ENCODE results near the gene SETD5. TPM values are rescaled to one million over a fixed set of nuclear protein-coding genes. Genes with fewer than 3 reads are reported as not detected.
"Not testable (repeated sequence)": the region's sequence is repeated elsewhere in the genome, so short reads cannot be mapped to it uniquely, and the experiment has no call there.

Gene SETD5
- total and polyA plus RNA-seq, 2 experiments from 2014 or later: 143 to 172 TPM

DNA sequence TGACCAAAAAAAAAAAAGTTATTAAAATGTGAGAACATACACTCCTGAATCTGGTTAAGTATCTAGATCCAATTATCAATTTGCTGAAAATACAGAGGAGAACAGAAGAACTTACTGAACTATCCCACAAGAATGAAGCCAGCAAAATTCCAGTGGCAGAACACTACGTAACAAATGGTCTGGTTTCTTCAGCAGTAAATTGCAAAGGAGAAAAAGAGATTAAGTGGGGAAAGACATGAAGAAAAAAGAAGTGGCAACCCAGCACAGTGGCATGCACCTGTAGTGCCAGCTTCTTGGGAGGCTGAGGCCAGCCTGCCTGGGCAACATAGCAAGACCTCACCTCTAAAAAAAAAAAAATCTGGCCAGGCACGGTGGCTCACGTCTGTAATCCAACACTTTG is 94.1 kb downstream of the SETD5 start:
- no peaks in the 10 kb centered on the region; the same call in 1 of the 2 replicates for H4K20me1 ChIP-seq (replicated peaks; ENCODE audit: insufficient read depth)
- no peak for ATAC-seq
- no peaks in the 10 kb centered on the region for H3K4me1 Mint-ChIP-seq
- no peak for TF ChIP-seq STAT1 (IDR thresholded peaks at IDR 0.05; ENCODE audit: unreplicated experiment)
- TF ChIP-seq, protein P1, sequence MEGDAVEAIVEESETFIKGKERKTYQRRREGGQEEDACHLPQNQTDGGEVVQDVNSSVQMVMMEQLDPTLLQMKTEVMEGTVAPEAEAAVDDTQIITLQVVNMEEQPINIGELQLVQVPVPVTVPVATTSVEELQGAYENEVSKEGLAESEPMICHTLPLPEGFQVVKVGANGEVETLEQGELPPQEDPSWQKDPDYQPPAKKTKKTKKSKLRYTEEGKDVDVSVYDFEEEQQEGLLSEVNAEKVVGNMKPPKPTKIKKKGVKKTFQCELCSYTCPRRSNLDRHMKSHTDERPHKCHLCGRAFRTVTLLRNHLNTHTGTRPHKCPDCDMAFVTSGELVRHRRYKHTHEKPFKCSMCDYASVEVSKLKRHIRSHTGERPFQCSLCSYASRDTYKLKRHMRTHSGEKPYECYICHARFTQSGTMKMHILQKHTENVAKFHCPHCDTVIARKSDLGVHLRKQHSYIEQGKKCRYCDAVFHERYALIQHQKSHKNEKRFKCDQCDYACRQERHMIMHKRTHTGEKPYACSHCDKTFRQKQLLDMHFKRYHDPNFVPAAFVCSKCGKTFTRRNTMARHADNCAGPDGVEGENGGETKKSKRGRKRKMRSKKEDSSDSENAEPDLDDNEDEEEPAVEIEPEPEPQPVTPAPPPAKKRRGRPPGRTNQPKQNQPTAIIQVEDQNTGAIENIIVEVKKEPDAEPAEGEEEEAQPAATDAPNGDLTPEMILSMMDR (conservative IDR thresholded peaks at IDR 0.05; ENCODE audit: low read depth in 2 of 2): no peak
- TF ChIP-seq NANOG (IDR thresholded peaks at IDR 0.05; ENCODE audit: borderline replicate concordance): no peak
- no peak overlapping the region for H3K4me3 ChIP-seq
- no peak overlapping the region for H3K4me2 ChIP-seq
- no peaks in the 10 kb centered on the region for H3K79me2 ChIP-seq (replicated peaks; ENCODE audit: insufficient read depth)
- H3K36me3 Mint-ChIP-seq (ENCODE audit: low read depth): no peaks in the 10 kb centered on the region; the same call in none of the 3 replicates
- no peaks in the 10 kb centered on the region for H3K36me3 ChIP-seq (ENCODE audit: insufficient read depth)
- no peaks in the 10 kb centered on the region for H3K4me1 ChIP-seq (ENCODE audit: insufficient read depth)
- no peaks in the 10 kb centered on the region for H3K9me2 ChIP-seq (ENCODE audit: insufficient read depth)
- H3K27me3 ChIP-seq (ENCODE audit: insufficient read depth): peaks cover 49% of the 10 kb centered on the region
- no peaks in the 10 kb centered on the region for H3F3A ChIP-seq (replicated peaks; ENCODE audit: low read depth)
- H3K4me3 Mint-ChIP-seq: no peak overlapping the region
- no peak overlapping the region for H3K27ac ChIP-seq (ENCODE audit: low read depth)
- H3K27ac Mint-ChIP-seq: no peak overlapping the region
- peaks cover 10% of the 10 kb centered on the region for H3K9me3 Mint-ChIP-seq
- H2AFZ ChIP-seq: no peak overlapping the region
- DNase-seq (ENCODE audit: low spot score): no peak
- peaks cover 12% of the 10 kb centered on the region for H3K27me3 Mint-ChIP-seq (ENCODE audit: insufficient read depth, low read depth, poor library complexity)

DNA sequence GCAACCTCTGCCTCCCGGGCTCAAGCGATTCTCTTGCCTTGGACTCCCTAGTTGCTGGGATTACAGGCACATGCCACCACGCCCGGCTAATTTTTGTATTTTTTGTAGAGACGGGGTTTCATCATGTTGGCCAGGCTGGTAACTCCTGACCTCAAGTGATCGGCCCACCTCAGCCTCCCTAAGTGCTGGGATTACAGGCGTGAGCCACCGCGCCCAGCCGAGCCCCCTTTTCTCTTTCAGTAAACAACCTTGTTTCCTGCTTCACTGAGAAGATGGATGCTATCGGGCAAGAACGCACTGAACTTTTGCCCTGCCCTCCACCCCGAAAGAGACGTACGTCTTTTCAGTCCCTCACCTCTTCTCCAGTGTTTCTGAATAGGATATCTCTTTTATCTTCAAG is 96.6 kb downstream of the SETD5 start:
- H3K4me1 ChIP-seq (ENCODE audit: insufficient read depth); H3K27ac Mint-ChIP-seq; H3K4me1 Mint-ChIP-seq; H3F3A ChIP-seq (replicated peaks; ENCODE audit: low read depth); H3K36me3 Mint-ChIP-seq (ENCODE audit: low read depth); H3K4me2 ChIP-seq; H3K9me2 ChIP-seq (ENCODE audit: insufficient read depth); H3K9me3 Mint-ChIP-seq; H4K20me1 ChIP-seq (replicated peaks; ENCODE audit: insufficient read depth); DNase-seq (ENCODE audit: low spot score); H3K4me3 ChIP-seq; H3K4me3 Mint-ChIP-seq; H3K79me2 ChIP-seq (replicated peaks; ENCODE audit: insufficient read depth); H3K36me3 ChIP-seq (ENCODE audit: insufficient read depth); H2AFZ ChIP-seq; ATAC-seq; H3K27ac ChIP-seq (ENCODE audit: low read depth): not testable (repeated sequence)
- peaks cover 10% of the 10 kb centered on the region for H3K27me3 Mint-ChIP-seq (ENCODE audit: insufficient read depth, low read depth, poor library complexity)
- peaks cover 66% of the 10 kb centered on the region for H3K27me3 ChIP-seq (ENCODE audit: insufficient read depth)

DNA sequence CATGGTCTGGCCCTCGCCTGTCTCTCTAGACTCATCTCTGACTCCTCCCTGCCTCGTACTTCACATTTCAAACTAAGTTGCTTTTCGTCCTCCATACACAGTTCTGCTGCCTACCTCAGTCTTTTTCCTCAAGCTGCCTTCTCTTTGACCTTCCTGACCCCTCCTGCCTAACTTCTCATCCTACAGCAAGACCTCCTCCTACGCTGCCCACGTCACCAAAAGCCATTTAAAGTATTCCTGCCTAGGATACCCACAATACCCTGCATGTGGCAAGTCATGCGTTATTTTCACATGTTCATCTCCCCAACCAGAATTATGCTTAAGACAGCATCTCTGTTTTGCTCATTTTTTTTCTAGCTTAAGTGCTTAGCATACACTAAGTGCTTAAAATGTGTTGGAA is 99.5 kb downstream of the SETD5 start:
- Histone ChIP-seq H2AFZ (no peak overlapping the region), H4K20me1 (replicated peaks; ENCODE audit: insufficient read depth) (no peaks in the 10 kb centered on the region), H3K27ac (ENCODE audit: low read depth) (no peak overlapping the region), H3K79me2 (replicated peaks; ENCODE audit: insufficient read depth) (no peaks in the 10 kb centered on the region), H3K27me3 (ENCODE audit: insufficient read depth) (peaks cover 59% of the 10 kb centered on the region), H3K4me3 (no peak overlapping the region), H3K4me2 (no peak overlapping the region), H3K4me1 (ENCODE audit: insufficient read depth) (no peaks in the 10 kb centered on the region), H3K36me3 (ENCODE audit: insufficient read depth) (no peaks in the 10 kb centered on the region), H3K9me2 (ENCODE audit: insufficient read depth) (no peaks in the 10 kb centered on the region), H3F3A (replicated peaks; ENCODE audit: low read depth) (no peaks in the 10 kb centered on the region)
- H3K4me3 Mint-ChIP-seq: no peak overlapping the region
- H3K36me3 Mint-ChIP-seq (ENCODE audit: low read depth): no peaks in the 10 kb centered on the region; the same call in 2 of the 3 replicates
- DNase-seq (ENCODE audit: low spot score) (no peak), ATAC-seq (no peak)
- no peaks in the 10 kb centered on the region for H3K9me3 Mint-ChIP-seq
- H3K27ac Mint-ChIP-seq: no peak overlapping the region
- peaks cover 23% of the 10 kb centered on the region for H3K27me3 Mint-ChIP-seq (ENCODE audit: insufficient read depth, low read depth, poor library complexity)
- H3K4me1 Mint-ChIP-seq: peaks cover 11% of the 10 kb centered on the region
- no peak for TF ChIP-seq JUNB (IDR thresholded peaks at IDR 0.05; ENCODE audit: unreplicated experiment)
- TF ChIP-seq, protein P2, sequence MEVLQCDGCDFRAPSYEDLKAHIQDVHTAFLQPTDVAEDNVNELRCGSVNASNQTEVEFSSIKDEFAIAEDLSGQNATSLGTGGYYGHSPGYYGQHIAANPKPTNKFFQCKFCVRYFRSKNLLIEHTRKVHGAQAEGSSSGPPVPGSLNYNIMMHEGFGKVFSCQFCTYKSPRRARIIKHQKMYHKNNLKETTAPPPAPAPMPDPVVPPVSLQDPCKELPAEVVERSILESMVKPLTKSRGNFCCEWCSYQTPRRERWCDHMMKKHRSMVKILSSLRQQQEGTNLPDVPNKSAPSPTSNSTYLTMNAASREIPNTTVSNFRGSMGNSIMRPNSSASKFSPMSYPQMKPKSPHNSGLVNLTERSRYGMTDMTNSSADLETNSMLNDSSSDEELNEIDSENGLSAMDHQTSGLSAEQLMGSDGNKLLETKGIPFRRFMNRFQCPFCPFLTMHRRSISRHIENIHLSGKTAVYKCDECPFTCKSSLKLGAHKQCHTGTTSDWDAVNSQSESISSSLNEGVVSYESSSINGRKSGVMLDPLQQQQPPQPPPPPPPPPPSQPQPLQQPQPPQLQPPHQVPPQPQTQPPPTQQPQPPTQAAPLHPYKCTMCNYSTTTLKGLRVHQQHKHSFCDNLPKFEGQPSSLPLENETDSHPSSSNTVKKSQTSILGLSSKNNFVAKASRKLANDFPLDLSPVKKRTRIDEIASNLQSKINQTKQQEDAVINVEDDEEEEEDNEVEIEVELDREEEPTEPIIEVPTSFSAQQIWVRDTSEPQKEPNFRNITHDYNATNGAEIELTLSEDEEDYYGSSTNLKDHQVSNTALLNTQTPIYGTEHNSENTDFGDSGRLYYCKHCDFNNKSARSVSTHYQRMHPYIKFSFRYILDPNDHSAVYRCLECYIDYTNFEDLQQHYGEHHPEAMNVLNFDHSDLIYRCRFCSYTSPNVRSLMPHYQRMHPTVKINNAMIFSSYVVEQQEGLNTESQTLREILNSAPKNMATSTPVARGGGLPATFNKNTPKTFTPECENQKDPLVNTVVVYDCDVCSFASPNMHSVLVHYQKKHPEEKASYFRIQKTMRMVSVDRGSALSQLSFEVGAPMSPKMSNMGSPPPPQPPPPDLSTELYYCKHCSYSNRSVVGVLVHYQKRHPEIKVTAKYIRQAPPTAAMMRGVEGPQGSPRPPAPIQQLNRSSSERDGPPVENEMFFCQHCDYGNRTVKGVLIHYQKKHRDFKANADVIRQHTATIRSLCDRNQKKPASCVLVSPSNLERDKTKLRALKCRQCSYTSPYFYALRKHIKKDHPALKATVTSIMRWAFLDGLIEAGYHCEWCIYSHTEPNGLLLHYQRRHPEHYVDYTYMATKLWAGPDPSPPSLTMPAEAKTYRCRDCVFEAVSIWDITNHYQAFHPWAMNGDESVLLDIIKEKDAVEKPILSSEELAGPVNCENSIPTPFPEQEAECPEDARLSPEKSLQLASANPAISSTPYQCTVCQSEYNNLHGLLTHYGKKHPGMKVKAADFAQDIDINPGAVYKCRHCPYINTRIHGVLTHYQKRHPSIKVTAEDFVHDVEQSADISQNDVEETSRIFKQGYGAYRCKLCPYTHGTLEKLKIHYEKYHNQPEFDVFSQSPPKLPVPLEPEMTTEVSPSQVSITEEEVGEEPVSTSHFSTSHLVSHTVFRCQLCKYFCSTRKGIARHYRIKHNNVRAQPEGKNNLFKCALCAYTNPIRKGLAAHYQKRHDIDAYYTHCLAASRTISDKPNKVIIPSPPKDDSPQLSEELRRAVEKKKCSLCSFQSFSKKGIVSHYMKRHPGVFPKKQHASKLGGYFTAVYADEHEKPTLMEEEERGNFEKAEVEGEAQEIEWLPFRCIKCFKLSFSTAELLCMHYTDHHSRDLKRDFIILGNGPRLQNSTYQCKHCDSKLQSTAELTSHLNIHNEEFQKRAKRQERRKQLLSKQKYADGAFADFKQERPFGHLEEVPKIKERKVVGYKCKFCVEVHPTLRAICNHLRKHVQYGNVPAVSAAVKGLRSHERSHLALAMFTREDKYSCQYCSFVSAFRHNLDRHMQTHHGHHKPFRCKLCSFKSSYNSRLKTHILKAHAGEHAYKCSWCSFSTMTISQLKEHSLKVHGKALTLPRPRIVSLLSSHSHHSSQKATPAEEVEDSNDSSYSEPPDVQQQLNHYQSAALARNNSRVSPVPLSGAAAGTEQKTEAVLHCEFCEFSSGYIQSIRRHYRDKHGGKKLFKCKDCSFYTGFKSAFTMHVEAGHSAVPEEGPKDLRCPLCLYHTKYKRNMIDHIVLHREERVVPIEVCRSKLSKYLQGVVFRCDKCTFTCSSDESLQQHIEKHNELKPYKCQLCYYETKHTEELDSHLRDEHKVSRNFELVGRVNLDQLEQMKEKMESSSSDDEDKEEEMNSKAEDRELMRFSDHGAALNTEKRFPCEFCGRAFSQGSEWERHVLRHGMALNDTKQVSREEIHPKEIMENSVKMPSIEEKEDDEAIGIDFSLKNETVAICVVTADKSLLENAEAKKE (CRISPR knock-in tag; IDR thresholded peaks at IDR 0.05): no peak
- TF ChIP-seq POLR2AphosphoS5 (IDR thresholded peaks at IDR 0.05; ENCODE audit: low read depth): no peak
- no peak for TF ChIP-seq ZNF114 (CRISPR knock-in tag; IDR thresholded peaks at IDR 0.05)
- no peak for TF ChIP-seq EZH2 (IDR thresholded peaks at IDR 0.05; ENCODE audit: low read depth, unreplicated experiment)
- TF ChIP-seq CREB1 (CRISPR knock-in tag; IDR thresholded peaks at IDR 0.05; ENCODE audit: low read depth): no peak

Measured in GM23338 (cell line).